NOMO-1 treated with dmso at 0.1 percent for 144 hours (cell line): ENCODE results near the gene BPIFB6.
"Not testable (repeated sequence)": the region's sequence is repeated elsewhere in the genome, so short reads cannot be mapped to it uniquely, and the experiment has no call there.

Source experiments
- DNase-seq: peaks from one replicate; lab custom pipeline; 2025; ENCODE audit not compliant: unreplicated experiment; lab: John Stamatoyannopoulos, UW

Gene BPIFB6

DNA sequence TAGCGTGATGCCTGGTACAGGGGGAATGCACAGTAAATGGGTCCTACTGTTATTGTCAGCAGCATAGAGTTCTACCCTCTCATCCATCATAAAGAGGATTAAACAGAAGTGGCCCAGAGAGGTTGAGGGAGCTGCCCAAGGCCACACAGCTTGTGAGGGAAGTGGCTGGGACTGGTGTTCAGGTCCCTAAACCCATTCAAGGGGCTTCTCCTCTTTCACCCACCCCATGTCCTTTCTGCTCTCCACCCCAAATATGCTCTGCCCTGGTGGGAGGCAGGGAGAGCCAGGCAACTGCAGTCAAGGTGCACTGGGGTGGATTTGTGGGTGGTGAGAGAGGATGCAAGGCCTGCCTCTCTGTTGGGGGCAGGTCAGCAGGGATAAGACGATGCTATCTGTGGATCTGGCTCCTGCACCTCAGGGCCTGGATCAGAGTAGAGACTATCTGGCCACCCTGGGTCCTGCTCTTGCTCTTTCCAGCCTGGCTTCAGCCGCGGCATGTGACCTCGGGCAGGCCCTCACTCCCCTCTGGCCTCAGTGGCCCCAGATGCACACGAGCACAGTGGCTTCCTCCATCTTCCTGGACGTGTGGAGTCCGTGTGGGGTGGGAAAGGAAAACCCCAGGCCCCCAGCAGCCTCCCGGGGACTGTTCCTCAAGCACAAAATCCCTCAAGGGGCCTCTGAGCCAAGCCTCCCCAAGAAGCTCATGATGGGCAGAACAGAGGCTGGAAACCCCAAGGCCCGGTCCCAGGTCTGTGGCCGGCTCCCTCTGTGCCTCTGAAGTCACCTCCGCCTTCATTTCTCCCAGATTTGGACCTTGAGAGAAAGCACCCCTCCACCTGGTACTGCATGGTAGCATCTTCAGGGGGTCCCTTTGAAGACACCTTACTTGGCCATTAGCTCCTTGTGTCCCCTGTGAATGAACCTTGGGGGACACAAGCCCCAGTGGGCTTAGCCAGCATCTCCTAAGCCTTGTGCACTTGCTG lies 3.4 kb upstream of the BPIFB6 start:
- no peak for DNase-seq

DNA sequence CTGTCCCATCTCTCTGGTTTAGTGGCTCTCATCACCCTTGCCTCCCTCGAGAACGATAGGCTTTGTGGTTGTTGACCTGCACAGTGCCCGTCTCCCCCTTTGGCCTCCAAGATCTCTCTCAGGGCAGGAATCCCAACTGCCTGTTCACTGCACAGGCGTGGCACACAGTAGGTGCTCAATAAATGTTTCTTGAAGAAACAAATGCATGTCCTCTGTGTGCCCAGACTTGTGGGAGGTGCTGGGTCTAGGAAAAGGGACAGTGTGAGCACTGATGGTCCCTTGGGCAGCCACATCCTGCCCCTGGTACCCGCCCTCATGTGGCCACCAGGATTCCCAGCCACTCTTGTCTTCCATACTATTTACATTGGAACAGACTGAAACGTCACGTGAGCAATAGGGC lies 2.6 kb upstream of the BPIFB6 start:
- DNase-seq, result no peak

DNA sequence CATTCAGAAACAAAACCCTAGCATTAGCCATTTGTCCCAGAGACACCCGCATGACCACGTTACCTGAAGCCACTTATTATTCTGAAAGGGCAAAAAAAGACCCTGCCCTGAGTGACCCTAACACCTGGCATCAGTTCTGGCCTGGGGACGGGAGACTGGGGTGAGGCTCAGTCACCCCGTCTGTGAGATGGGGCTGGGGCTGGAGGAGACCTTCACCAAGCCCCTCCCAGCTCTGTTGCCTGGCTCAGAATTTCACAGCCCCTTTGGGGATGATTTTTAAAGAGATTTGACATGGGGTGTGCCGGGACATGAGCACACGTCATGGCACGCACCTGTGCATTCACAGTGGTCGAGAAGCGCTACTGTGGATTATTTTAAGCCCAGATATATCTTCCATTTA lies 1.4 kb upstream of the BPIFB6 start:
- no peak for DNase-seq

DNA sequence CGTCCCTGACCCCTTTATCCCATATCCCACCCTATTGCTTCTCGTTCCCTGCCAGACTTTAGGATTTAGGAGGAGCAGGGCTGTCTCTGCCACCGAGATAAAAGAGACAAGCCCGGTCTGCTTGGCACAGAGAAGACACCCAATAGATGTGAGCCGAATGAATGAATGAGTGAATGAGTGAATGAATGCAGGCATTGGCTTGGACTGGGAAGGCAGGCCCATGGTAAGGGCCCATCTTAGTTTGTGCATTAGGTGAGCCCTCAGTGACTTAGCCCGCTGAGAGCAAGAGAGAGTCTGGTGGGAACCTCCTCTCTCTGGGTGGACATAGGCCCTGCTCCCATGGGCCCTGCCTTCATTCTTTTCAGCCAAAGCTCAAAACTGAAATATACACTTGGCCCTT lies 879 bp upstream of the BPIFB6 start:
- DNase-seq, result no peak

DNA sequence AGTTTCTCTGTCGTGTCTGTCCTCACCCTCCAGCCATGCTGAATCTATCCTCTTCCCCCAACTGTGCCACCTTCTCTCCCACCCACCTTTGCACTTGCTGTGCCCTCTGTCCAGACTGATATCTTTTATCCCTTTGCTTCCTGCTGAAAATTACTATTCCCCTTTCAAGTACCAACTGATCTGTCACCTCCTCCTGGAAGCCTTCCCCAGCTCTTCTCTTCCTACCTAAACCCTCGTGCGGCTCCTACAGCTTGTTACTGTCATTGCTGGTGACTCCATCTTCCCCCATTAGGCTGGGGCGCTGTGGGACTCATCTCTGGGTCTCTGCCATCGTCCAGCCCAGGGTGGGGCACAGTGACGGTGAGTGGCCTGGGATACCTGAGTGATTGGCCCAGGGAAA lies 1.1 kb downstream of the BPIFB6 start:
- no peak for DNase-seq

DNA sequence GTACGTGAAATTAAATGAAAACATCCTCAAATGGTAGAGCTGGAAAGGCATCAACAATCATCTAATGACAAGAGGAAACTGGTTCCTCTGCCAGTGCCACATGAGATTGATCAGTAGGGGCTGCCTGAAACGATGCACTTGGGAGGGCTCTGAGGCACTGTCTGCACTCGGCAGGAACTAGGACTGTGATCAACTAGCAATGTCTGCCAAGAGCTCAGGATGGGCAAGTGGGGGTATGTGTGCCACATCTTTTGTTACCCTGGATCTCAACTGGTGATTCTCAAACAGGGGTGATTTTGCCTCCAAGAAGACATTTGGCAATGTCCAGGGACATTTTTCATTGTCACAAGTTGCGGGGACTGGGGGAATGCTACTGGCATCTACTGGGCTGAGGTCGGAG lies 1.9 kb downstream of the BPIFB6 start:
- DNase-seq, result no peak

DNA sequence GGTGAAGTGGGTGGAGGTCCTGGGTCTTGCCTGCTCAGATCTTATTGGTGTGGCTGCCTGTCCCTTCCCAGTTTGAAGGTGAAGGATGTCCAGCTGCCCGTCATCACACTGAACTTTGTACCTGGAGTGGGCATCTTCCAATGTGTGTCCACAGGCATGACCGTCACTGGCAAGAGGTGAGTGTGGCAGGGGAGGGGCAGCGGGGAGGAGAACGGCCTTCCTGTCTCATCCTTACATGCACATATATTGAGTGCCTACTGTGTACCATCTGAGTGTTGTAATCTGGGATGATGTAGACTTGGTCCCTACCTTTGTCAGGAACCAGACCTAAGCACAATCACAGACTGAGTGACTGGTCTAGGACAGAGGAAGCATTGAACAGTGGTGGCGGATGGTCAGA lies 2.7 kb downstream of the BPIFB6 start:
- DNase-seq, result no peak

DNA sequence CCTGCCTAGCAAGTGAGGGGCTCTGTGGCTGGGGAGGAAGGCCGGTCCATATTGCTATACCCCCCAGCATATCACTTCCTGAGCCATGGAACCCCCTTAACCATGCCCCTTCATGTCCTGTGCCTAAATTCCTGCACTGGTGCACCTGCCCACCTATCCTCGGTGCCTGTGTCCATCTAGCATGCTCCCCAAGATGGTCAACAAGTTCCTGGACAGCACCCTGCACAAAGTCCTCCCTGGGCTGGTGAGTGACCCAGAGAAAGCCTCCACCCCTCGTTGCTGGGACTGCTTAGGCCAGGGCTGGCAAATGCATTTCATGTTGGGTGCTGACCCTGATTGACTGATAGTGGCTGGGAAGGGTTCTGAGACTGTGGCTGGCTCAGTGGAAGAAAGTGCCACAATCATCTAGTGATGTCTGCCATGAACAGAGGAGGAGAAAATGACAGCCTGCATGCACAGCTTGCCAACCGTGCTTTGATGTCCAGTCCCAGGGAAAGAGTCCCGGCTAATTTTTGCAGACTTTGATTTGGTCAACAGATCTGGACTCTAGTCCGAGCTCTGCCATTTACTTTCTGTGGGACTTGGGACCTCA lies 3.5 kb downstream of the BPIFB6 start:
- no peak for DNase-seq

DNA sequence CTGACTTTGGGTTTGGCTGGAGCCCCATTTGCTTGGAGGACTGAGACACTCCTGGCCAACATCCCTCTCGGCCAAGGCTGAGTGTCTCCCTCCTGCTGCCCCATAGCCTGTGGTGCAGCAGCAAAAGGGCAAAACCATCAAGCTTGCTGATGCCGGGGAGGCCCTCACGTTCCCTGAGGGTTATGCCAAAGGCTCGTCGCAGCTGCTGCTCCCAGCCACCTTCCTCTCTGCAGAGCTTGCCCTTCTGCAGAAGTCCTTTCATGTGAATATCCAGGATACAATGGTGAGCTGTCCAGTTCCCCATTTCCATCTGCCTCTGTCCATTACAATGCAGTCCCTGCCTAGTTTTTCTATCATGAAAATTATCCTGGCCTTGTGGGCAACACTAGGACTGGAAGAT lies 6.0 kb downstream of the BPIFB6 start:
- DNase-seq, result no peak

DNA sequence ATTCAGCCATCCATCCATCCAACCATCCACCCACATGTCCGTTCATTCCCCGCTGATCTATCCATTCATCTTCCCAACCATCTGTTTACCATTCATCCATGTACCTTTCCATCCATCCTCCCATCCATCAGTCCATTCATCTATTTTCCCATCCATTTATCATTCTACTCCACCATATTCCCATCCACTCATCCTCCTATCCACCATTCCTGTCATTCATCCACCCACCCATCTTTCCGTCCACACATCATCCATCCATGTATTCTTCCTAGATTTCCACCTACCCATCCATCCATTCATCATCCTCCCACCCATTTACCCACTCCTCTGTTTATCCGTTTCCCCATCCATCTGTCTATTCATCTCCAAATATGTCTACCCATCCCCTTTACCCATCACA lies 6.8 kb downstream of the BPIFB6 start:
- no peak for DNase-seq

DNA sequence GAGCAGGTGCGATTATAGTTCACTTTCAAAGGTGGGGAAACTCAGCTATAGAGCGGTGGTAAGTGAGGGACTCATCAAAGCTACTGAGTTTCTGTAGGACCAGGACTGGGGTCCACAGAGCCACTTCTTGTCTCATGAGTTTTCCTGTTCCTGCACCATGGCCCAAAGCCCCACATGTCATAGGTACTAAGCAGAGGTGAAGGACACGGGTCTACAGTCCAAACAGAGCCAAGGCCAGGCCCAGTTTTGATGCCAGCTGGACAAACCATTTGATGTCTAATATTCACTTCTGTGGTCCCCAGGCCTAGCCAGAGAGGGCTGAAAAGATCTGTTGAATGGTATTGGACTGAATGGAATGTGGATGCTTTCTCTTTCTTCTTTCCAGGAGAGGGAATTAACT lies 11.0 kb downstream of the BPIFB6 start:
- no peak for DNase-seq

DNA sequence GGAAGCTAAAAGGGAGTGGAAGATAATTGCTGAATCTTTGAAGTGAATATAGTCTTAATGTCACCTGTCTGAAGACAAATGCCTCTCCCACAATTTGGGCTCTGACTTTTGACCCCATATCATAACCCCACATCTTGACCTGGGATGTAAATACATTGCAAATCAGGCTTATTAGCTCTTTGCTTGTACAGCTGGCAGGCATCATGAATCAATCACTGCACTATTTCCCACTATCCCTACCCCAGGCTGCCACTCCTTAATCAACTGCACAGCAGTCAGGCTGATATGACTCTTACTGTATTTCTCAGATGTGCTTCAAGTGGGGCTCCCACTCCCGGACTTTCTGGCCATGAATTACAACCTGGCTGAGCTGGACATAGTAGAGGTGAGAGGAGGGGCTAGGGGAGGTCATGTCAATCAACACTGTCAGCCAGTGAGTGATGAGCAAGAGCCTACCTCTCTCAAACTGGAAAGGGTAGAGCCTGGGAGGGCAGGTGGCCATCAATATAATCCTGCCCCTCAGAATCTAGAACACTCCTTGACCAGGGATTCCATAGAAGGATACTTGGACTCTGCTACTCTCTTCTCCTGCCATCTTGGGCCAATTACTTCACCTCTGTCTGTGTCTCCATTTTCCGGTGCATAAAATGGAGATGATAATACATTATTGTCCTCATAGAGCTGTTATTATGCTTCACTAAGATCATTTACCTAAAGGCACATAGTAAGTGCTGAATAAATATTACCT lies 11.7 kb downstream of the BPIFB6 start:
- DNase-seq, result no peak

DNA sequence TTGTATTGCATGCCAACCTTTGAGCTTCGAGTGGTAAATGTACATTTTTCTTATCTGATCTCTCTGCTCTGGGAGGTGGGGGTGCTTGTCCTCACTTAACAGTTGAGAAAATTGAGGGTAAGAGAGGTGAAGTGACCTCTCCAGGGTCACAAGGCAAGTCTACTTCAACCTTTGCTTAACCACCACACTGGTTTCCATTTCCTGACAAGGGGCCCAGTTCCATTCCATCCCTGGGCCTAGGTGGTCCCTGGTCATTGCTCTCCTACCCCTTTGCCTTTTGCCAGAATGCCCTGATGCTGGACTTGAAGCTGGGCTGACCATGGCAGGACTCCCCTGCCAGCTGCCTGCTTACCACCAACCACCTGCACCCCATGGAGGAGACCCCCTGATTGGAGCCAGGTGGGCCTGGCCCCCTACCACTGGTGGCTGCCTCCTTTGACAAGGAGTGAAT lies 12.3 kb downstream of the BPIFB6 start:
- no peak for DNase-seq

DNA sequence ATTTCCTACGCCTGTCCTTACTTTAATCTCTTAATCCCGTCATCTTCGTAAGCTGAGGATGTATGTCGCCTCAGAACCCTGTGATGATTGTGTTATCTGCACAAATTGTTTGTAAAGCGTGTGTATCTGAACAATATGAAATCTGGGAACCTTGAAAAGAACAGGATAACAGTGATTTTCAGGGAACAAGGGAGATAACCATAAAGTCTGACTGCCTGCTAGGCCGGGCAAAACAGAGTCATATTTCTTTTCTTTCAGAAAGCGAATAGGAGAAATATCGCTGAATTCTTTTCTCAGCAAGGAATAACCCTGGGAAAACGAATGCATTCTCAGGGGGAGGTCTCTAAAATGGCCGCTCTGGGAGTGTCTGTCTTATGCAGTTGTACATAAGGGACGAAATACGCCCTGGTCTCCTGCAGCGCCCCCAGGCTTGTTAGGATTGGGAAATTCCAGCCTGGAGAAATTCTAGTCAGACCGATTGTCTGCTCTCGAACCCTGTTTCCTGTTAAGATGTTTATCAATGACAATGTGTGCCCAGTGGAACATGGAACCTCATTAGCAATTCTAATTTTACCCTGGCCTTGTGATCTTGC lies 13.8 kb downstream of the BPIFB6 start:
- DNase-seq, result not testable (repeated sequence)

DNA sequence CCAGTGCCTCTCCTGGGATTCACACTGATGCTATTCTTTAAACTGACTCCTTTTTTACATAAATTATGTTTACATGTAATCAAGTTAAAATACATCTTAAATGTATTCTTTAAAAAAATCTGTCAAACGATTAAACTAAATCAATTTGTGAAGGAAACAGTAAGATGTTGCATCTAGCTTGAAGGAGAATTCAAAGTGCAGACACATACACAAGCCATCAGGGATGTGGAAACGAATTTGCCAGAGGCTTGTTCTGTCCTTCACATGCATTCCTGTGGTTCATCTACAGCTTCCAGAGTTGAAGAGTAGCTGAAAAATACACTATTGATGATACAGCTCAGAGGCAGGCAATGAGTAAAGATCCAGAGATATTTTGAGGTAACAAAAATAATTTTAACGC lies 15.0 kb downstream of the BPIFB6 start:
- DNase-seq, result no peak

DNA sequence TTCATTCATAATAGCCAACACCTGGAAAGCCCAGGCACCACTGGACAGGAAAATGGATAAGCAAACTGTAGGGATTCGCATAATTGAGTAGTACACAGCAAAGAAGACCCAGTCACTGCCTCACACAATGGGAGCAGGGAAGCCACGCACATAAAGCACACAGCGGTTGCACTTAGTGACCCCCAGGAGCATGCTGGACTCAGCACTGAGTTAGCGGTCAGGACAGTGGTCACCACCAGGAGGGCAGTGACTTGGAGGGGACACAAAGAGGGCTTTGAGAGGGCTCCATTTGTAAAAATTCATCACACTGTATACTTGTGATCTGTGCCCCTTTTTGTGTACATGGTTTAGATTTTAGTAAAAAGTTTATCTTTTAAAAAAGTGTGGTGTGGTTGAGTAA lies 19.9 kb downstream of the BPIFB6 start:
- no peak for DNase-seq

DNA sequence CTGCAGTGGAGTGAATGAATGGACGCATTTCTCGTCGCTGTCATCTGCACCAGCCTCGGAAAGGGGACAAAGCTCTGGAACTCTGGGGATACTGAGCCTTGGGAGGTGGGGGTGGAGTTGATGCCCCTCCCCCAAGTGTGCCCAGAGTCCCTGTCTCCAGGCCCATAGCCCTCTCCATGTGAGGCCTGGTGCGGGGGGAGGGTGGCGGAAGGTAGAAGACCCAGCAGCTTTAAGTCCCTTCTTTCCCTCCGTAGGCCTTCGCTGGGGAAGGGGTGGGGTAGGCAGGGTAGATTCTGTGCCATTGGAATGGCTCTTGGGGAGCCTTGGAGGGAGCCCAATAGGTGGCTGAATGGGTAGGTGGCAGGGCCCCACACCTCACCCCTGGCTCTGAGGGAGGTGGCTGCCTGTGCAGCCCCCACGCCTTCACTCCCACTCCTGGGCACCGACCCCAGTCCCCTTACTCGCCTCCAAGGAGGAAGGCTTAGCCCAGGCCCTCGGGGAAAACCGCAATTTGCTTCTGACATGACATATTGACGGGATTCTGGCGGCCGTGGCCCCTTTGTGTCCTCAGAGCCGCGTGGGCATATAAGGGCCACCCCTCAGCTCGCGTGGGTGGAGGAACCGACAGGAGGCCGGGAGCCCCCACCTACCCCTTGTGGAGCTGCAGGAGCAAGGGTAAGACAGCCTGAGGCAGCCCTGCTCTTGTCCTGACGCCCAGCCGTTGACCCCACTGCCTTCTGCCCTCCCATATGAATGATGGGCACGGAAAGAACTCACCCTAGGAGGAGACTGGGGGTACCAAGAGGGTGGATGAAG lies 22.1 kb downstream of the BPIFB6 start, which contains the start of gene BPIFB3:
Gene BPIFB3, plus strand, starts transcription at position 613 of the 816 bp plus-strand sequence. CDS start 1,533 bp downstream, outside the sequence.
- no peak for DNase-seq

DNA sequence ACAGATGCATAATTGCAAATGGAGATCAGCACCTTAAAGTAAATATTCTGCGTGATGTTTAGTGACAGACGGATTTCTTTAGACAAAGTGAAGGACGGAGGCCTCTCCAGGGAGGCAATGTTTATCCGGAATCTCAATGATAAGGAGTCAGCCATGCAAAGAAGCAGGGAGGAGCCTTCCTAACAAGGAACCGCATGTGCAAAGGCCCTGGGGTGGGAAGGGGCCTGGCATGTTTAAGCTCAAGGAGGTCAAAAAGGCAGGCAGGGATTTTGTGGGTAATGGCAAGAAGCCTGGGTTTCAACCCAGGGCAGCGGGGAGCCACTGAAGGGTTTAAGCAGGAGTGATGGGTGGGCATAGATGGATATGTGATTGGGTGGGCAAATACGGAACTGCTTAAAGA lies 22.9 kb downstream of the BPIFB6 start:
- DNase-seq, result no peak

DNA sequence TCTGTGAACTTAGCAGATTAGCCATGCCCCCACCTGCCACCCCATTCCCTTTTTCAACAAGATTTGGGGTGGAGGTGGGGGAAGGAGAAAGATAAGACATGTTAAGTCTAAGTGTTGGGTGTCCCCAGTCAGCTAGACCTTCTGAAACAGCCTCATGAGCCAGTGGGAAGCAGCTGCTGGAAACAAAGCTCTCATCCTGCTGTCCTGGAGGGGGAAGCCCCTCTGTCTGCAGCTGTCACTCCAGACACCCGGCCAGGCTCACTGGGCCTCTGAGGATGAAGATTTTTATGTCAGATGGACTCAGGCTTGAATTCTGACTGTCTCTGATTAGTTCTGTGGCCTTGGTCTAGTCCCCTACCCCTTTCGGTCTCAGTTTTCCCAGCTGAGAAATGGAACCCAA lies 23.3 kb downstream of the BPIFB6 start:
- DNase-seq, result no peak

DNA sequence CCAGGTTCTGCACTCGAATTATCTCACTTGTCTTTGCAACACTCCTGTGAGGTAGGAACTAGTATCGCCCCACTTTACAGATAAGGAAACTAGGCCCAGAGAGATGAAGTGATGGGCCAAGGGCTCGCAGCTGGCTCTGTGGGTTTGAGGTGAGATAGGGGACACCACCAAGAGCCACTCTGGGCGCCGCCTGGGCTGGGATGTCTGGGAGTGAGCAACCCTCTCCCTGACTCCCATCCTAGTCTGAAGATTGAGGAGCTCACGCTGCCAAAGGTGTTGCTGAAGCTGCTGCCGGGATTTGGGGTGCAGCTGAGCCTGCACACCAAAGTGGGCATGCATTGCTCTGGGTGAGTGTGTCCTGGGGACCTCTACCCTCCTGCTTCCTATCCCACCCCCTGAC lies 27.7 kb downstream of the BPIFB6 start:
- DNase-seq, result no peak
